GM18519 (cell line): ENCODE measurements around the gene RNF115.

ENCODE experiments used
- ATAC-seq: cut with Tn5 transposase; IDR thresholded peaks from one replicate; pipeline ENCODE4 v1.9.1; 2021; ENCODE audit warnings: mild to moderate bottlenecking, moderate library complexity; ENCODE audit not compliant: unreplicated experiment, low FRiP score

Gene RNF115

DNA sequence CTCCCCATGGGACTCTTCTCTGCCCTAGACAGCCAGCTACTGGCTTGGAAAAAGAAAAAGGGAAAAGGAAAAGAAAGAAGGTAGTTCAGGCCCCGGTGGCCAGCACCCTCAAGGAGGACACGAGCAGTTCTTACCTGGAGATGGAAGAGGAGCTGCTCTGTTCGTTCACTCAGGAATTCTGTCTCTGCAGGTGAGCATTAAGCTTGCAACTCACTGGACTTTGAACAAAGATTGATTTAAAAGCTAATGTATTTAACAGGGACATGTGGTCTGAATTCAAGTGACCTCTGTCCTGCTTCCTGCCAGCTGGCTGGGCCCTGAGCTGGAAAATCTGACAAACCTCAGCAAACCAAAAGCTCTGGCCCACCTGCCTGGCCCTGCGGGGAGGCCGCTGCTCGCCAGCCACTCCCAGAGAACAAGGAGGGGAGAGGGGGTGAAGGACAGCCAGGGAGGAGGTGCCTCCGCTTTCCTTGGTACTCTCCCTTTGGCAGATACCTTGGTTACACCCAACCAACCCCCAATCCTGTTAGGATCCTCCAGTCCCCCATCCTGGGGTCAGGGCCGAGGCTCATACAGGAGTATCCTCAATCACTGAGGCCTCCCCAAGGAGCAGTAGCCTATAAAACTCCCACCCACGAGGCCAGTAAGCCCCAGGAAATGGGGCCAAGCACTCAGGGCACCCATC lies 116.6 kb downstream of the RNF115 start, which contains the start of gene PDZK1:
Gene PDZK1, minus strand, starts transcription at position 186 of the 685 bp plus-strand sequence. CDS start 19,347 bp downstream, outside the sequence.
- no peak for ATAC-seq

DNA sequence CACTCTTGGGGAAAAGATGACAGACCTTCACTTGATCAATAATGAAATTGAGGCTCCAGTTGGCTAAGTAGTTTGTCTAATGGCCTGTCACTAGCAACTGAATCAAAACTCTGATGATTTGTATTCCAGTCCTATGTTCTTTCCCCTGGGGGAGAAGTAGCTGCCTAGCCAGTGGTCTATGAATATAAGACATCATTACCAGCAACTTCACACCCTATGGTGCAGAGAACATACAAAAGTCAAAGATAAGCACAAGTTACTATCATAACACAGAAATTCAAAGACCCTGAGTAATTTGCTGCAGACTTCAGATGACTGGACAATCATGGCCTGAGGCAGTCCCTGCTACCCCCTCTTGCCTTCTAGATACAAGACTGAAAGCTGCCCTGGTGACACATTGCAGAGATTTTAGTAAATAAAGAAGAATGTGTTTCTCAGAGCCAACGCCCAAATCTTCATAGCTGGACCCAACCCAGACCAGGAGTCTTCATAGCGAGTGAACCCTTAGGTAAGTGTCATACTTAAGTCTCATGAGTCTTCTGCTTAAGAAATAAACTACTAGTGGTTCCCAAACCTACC lies 117.7 kb downstream of the RNF115 start:
- no peak for ATAC-seq

DNA sequence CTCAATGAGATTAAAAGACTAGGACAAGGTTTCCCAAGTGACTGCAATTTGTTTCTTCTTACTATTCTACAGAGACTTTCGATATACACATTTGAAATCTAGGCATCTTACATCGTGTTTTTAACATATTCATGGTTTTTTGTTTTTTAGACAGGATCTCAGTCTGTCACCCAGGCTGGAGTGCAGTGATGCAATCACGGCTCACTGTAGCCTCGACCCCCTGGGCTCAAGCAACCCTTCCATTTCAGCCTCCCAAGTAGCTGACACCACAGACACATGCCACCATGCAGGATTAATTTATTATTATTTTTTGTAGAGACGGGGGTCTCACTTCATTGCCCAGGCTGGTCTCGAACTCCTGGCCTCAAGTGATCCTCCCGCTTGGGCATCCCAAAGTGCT lies 118.3 kb downstream of the RNF115 start:
- no peak for ATAC-seq

DNA sequence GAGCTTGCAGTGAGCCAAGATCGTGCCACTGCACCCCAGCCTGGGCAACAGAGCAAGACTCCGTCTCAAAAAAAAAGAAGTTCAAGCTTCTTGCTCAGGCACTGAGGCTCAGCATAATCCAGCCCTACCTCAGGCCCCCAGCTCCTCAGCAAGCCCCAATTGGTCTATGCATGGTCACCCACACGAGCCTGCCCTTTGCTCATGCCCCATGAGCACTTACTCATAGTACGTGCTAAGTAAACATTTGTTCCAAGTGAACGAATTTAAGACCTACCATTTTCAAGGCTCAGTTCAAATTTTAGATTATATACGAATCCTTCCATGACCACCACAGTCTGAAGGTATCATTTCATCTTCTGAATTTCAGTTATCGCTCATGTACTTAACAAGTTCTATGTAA lies 121.1 kb downstream of the RNF115 start:
- no peak for ATAC-seq

- no peak for ATAC-seq
Measured at GRCh38 chr1:145702052-145702451, 121.8 kb downstream of the RNF115 start.

DNA sequence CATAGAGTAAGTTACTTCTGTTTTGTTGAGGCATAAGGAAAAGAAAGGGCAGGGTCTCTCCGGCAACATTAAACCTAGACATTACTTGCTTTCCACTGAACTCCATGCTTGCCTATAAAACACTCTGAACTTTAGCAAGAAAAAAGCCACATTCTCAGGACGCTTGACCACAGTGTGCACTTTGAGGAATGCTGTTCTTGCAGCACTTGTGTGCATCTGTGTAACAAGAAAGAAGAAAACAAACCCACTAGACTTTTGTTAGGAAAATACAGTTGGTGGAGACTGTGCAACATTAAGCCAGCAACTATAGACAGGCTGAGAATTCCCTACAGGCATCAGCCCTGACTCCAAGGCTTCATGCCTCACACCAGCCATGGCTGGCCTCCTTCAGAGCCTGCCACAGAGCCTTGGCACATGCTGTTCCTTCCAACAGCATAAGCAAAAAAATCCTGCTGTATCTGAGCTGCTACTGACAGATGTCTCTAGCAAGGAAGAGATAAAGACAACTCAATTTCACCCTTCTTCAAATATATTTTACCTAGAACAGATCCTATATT lies 122.5 kb downstream of the RNF115 start:
- no peak for ATAC-seq

- ATAC-seq, result no peak
Measured at GRCh38 chr1:145696630-145696960, 127.3 kb downstream of the RNF115 start.

GRCh38 chr1:145695821-145696629 lies 127.9 kb downstream of the RNF115 start:
- no peak for ATAC-seq

GRCh38 chr1:145692785-145693443 lies 131.0 kb downstream of the RNF115 start:
- ATAC-seq, result no peak

GRCh38 chr1:145690587-145691558 lies 133.0 kb downstream of the RNF115 start:
- no peak for ATAC-seq

DNA sequence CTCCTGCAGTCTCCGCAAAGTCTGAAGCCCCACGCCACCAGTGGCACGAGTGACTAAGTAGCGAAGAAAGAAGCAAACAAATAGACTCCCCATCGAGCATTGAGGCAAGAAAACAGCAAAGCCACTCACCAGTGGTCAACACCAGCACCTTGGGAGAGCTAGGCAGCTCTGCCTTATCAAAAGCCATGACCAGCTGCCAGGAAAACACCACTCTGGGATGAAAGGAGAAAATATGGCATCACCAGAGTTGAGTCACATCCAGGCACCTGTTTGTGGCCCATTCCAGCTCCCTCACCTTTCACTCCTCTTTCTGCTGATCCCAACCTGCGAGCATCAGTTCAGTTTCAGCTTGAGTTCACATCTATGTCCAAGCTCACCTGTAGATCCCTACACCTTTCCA lies 134.0 kb downstream of the RNF115 start:
- no peak for ATAC-seq

GRCh38 chr1:145688924-145689323 lies 135.0 kb downstream of the RNF115 start:
- no peak for ATAC-seq
